Stimulated activated CD4-positive, alpha-beta T cell treated with anti-CD3 and anti-CD28 coated beads, Interleukin-1b, Interleukin-23, amount 100 ng/mL, for 48 hours (primary cell): ENCODE measurements around the gene MAP3K2.
"Not testable (repeated sequence)": the region's sequence is repeated elsewhere in the genome, so short reads cannot be mapped to it uniquely, and the experiment has no call there.

ENCODE experiments used
- DNase-seq: peaks from one replicate; pipeline ENCODE4 v3.0.0-alpha.2; 2020

MAP3K2 gene

DNA sequence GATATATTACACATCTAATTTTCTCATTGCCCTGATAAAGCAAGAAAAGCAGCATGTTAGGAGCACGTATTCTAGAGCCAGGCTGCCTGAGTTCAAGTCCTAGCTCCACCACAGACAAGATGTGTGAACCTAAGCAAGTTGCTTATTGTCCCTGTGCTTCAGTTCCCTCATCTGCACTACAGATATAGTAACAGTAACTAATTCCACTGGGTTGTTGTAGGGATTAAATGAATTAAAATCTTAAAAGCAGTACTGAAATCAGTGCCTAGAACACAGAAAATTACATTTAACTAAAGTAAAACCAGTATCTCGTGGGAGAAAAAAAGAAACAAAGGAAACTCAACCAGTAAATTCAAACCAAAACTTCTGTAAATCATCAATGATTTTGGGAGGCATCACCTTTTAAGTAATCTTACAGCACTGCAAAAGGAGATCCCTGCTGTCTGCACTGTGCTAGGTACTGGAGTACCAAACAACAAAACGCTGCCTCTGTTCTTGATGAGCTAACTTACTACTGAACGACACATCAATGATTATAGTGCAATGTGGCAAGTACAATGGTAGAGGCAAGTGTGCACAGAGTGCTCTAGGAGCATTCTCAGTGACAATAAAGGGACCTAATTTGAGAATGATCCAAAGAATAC is 7.9 kb downstream of the MAP3K2 start:
- DNase-seq = no peak

DNA sequence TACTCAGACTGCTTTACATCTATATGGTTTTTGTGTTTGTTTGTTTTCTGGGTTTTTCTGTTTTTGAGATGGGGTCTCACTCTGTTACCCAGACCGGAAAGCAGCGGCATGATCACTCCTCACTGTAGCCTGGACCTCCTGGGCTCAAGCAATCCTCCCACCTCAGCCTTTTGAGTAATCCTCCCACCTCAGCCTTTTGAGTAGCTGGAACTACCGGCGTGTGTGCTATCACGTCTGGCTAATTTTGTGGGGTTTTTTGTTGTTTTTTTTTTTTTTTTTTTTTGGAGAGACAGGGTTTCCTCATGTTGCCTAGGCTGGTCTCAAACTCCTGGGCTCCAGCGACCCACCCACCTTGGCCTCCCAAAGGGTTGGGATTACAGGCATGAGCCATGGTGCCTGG is 9.1 kb downstream of the MAP3K2 start:
- no peak for DNase-seq

DNA sequence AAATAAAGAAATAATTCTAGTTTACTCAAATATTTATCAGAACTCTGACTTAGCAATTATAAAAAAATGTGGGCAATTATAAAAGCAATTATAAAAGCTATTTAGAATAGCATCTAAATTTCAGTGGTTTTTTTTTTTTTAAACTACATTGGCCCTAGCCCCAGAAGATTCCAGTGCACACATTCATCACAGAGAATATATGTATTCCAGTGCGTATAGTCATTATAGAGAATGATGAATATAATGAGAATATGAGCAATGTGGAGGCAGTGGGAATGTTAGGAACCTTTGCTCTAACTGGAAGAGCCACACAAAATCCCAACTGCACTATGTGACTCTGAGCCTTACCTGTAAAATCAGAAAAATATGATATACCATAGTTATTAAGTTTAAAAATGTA is 10.5 kb downstream of the MAP3K2 start:
- no peak for DNase-seq

DNA sequence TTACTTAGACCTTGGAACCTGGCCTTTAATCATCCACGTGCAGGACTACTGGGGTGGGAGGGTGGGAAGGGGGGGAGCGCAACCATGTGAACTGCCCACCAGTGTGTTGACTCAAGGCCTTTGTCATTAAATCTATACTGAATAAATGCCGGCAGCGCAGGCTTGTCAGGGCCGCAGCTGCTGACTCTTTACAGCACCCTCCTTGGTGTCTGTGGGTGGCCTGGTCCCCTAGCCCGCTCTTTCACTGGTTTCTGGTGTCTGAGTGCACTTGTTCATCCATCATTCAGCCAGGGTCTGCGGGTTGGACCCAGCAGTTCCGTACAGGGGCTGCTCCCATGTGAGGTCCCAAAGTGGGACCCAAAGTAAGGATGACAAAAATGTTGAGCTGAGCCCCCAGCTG is 11.5 kb downstream of the MAP3K2 start:
- DNase-seq = no peak

DNA sequence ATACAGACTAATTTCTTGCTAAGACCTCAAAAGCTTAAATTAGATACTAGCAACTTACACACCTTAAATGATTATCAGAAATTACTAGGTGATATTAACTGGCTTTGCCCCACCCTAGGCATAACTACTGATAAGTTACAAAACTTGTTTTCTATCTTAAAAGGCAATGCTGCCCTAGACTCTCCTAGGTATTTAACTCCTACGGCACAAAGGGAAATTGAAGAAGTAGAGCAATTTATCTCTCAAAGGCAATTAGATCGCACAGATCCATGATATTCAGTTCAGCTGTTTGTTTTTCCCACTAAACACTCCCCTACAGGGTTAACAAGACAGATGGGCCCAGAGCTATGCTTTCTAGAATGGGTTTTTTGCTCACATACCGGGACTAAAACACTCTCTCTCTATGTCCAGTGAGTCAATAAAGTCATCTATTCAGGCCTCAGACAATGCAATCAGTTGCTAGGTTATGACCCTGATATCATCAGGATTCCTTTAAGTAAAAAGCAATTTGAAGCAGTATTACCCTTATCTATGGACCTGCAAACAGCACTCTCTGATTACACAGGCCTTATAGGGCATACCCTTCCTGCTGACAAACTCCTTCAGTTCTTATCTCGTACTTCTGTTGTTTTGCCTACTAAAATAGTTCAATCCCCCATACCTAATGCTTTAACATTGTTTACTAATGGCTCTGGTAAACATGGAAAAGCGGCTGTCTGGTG is 14.3 kb downstream of the MAP3K2 start:
- no peak for DNase-seq

DNA sequence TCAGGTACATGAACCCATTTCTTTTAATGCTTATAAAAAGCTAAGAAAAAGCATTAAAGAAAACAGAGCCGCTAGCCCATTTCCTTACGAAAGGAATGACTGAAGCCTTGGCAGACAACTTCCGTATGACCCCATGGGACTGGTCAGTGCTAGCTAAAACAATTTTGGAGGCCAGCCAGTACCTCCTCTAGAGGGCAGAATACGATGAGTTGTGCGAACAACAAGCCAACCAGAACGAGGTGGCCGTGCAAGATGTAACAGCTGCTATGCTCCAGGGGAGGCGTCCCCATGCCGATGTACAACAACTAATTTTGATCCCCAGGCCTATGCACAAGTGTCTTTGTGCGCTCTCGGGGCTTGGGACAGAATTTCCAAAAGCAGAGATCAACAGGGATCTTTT is 16.7 kb downstream of the MAP3K2 start:
- DNase-seq = no peak

DNA sequence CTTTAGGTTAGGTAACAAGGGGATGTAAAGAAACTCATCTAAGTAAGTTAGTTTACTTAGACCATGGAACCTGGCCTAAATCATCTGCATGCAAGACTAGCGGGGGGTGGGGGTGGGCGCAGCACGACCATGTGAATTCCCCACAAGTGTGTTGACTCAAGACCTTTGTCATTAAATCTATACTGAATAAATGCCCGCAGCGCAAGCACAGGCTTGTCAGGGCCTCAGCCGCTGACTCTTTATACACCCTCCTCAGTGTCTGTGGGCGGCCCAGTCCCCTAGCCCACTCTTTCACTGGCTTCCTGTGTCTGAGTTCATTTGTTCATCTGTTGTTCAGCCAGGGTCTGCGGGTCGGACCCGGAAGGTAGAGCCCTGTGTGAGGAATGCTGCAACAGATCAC is 17.8 kb downstream of the MAP3K2 start:
- no peak for DNase-seq

DNA sequence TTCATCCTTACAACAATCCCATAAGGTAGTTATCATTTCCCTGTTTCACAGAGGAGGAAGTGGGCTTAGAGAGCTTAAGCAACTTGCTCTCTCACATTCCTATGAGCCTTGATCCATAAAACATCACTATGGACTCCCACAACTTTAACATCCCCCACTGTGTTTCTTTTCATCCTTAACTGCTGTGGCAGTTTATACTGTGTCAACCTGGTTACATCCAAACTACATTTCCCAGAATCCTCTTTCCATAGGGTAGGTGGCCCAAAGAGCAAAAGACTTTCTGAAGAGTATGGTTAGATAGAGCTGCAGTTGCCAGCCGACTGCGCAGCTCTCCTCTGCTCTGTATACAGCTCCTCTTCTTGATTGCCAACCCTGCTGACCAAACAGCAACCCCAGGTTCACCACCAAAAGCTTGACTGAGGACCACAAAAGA is 22.5 kb downstream of the MAP3K2 start:
- no peak for DNase-seq

DNA sequence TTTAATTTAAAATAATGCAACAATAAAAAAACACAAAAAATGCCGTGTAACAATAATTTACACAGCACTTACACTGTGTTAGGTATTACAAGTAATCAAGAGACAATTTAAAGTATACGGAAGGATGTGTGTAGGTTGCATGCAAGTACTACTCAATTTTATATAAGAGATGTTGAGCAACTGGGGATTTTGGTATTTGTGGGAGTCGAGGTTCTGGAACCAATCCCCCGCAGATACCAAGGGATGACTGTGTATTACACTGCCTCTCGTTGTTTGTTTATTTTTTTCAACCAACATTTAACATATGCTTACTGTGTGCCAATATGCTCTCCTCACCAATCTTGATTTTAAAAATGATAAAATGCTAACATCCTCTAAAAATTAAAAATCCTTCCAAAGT is 24.8 kb downstream of the MAP3K2 start:
- no peak for DNase-seq

DNA sequence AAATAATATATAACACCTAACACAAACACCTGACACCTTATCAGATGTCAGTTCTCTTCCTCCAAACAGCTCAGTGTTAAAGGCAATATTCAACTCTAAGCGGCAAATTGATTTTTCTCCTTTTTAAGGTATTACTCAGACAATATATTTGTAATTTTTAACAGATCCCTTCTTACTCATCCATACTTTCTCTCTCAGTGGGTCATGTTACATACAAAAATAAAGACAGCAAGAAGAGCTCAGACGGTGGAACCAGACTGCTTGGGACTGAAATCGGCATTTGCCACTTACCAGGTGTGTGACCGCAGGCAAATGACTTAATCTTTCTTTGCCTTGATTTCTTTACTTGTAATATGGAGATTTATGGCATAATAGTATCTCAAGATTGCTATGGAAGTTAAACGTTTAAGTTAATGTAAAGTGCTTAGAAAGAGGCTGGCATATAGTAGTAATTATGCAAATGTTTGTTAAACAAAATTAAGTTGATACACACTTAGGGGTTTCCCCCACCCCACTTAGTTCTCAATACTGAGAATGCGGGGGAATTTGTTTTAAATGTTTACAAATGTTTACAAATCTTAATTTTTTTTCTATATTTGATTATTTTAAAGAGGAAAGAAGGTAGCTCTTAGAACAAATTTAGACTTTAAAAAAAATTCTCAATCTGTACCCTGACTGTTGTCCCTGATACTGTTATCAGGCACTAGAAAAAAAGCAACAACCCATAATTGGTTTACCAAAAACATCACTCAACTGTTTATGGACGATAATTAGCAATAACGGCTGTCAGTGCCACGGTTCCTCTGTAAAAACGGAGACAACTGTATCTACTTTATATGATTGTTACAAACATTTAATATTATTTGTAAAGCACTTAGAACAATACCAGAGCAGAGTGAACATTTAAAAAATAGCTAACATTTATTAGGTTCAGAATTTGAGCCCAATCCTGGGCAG is 25.6 kb downstream of the MAP3K2 start:
- DNase-seq = no peak

DNA sequence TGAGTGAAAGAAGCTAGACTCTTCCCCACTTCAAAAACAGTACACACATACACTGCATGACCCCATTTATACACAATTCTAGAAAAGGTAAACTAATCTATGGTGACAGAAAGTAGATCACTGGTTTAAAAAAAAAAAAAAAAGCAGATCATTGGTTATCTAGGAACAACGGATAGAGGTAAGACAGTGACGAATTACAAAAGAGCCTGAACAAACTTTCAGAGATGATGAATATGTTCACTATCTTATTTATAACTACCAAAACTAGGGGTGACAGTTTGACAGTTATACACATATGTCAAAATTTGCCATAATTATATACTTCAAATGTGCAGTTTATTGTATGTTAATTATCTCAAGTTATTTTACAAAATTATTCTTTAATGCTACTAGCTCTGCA is 27.5 kb downstream of the MAP3K2 start:
- DNase-seq = no peak

DNA sequence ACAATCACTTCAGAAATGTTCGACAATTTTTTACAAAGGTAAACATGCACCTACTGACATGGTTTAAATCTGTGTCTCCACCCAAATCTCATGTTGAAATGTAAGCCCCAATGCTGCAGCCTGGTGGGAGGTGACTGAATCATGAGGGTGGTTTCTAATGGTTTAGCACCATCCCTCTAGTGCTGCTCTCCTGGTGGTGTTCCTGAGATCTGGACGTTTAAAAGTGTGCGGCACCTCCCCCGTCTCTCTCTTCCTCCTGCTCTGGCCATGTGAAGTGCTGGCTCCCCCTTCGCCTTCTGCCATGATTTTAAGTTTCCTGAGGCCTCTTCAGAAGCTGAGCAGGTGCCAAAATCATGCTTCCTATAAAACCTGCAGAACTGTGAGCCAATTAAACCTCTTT is 28.3 kb downstream of the MAP3K2 start:
- no peak for DNase-seq

DNA sequence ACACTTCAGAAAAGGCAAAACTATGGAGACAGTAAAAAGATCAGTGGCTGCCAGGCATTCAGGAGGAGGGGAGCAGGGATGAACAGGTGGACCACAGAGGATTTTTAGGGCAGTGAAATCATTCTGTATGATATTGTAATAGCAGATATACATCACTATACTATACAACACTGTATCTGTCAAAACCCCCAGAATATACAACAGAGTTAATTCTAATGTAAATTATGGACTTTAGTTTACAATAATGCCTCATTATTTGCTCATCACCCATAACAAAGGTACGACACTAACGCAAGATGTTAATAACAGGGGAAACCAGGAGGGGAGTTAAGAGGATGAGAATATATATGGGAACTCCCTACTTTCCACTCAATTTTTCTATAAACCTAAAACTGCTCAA is 28.8 kb downstream of the MAP3K2 start:
- DNase-seq = no peak

DNA sequence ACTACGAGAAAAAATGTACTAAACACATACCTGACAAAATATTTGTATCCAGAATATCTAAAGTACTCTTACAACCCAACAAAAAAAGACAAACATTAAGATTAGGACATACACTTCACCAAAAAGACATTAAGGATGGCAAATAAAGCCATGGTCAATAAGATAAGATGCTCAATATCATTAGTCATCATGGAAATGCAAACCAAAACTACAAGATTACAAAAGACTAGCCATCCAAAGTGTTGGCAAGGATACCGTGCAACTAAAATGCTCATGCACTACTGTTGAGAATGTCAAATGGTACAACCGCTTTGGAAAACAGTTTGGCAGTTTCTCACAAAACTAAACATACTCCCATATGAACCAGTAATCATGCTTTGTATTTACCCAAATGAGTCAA is 29.7 kb downstream of the MAP3K2 start:
- DNase-seq = no peak

DNA sequence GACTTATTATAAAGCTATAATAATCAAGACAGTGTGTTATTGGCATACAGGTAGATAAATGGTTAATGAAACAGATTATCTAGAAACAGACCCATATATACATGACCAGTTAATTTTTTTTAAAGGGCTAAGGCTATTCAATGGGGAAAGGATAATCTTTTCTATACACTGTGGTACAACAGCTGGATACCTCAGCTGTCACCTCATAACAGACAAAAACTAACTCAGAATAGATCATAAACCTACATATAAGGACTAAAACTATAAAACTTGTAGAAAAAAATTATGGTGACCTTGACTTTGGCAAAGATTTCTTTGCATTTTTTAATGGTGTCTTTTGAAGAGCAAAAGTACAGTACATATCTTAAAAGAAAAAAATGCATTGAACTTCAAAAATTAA is 30.2 kb downstream of the MAP3K2 start:
- DNase-seq = no peak

DNA sequence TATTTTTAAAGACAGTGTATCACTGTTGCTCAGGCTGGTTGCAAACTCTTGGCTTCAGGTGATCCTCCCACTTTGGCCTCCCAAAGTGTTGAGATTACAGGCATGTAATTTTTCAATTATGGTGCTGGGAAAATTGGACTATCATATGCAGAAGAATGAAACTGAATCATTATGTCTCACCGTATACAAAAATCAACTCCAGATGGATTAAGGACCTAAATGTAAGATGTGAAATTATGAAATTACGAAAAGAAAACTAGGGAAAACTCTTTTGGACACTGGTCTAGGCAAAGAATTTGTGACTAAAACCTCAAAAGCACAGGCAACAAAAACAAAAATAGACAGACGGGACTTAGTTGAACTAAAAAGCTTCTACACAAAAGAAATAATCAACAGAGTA is 31.2 kb downstream of the MAP3K2 start:
- no peak for DNase-seq

DNA sequence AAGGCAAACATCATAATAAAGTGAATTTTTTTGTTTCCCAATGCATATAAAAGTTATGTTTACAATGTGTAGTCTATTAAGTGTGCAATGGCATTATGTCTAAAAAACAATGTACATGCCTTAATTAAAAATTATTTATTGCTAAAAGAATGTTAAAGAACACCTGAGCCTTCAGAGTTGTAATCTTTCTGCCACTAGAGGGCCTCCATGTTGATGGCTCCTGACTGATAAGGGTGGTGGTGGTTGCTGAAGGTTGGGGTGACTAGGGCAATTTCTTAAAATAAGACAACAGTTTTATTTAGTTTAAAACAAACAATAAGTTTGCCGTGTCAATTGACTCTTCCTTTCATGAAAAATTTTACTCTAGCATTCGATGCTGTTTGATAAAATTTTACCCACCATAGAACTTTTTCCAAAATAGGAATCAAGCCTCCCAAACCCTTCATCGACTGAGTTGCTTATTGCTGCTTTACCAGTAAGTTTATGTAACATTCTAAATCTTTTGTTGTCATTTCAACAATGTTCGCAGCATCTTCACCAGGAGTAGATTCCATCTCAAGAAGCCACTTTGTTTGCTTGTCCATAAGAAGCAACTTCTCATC is 32.3 kb downstream of the MAP3K2 start:
- peak; percentile 9 for DNase-seq

DNA sequence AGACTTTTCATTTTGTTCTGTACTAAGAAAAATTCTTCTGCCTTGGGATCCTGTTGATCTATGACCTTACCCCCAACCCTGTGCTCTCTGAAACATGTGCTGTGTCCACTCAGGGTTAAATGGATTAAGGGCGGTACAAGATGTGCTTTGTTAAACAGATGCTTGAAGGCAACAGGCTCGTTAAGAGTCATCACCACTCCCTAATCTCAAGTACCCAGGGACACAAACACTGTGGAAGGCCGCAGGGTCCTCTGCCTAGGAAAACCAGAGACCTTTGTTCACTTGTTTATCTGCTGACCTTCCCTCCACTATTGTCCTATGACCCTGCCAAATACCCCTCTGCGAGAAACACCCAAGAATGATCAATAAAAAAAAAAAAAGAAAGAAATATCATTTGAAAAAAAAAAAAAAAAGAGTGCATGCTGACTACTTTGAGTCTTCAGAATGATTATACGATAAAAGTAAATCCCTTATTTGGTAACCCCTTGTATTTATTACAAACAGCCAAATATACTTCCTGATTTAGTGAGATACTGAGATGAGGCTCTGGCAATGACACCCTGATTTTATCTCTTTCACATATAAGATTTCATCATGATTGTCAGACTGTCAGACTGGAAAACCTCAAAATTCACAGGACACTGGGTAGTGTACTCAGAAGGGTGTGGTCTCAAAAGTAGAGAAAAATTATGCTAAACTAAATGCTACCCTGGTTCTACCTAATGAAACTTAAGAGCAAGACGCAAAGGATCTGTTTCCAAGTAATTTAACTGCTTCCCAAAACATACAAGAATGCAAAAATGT is 33.7 kb downstream of the MAP3K2 start:
- not testable (repeated sequence) for DNase-seq

DNA sequence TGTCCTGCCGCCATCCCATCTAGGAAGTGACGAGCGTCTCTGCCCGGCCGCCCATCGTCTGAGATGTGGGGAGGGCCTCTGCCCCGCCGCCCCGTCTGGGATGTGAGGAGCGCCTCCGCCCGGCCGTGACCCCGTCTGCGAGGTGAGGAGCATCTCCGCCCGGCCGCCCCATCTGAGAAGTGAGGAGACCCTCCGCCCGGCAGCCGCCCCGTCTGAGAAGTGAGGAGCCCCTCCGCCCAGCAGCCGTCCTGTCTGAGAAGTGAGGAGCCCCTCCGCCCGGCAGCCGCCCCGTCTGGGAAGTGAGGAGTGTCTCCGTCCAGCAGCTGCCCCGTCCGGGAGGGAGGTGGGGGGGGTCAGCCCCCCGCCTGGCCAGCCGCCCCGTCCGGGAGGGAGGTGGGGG is 34.6 kb downstream of the MAP3K2 start:
- not testable (repeated sequence) for DNase-seq

DNA sequence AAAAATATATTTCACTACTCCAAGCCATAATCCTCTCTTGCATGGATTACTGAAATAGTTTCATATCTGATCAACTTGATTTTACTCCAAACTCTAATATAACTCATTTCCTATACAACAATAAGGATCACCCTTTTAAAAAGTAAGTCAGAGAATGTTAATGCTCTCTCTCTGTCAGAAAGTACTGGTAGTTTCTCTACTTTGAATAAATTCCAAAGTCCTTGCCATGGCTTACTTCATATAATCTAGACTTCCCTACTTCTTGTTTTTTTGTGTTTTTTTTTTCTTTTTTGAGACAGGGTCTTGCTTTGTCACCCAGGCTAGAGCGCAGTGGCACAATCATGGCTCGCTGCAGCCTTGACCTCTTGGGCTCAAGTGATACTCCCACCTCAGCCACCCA is 36.2 kb downstream of the MAP3K2 start:
- no peak for DNase-seq

DNA sequence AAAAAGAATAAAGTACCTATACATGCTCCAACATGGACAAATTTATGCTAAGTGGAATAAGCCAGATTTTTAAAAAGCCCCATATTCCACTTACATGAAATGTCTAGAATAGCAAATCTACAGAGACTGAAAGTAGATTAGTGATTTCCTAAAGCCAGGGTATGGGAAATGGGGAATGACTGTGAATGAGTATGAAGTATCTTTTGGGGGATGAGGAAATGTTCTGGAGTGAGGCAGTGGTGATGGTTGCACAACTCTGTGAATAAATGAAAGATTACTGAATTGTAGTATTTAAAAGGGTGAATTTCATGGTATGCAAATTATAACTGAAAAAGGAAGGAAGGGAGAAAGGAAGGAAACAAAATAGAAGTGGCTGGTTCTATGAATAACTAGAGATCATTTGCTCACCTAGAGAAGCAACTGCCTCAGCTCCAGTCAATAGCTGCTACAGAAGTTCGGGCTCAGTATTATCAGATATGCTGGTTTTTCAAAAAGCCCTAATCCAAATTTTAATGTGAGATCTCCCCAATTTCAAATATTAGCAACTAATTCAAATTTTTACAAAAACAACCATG is 39.3 kb downstream of the MAP3K2 start:
- no peak for DNase-seq
